ENCODE measurements around the gene NUDT19. TPM values are rescaled to one million over a fixed set of nuclear protein-coding genes. Genes with fewer than 3 reads are reported as not detected.

NUDT19 gene
- total and polyA plus RNA-seq, 10 of the 15 experiments (the other 5 are each of a cell fraction or from before 2014, with no cell fraction given), result 8.5 to 31.0 (median 17.0) TPM

- ChIA-PET RAD21 (ENCODE audit: unreplicated experiment) (no interaction called here), POLR2A (interaction anchor here (0.5 to 0.7 kb wide), 2 partner anchors 427 to 595 kb away, joined by 3 to 7 read pairs; no protein-coding TSS in a partner anchor), CTCF (no interaction called here), SMC1A (ENCODE audit: uncharacterized antibody, unreplicated experiment) (interaction anchor here (0.7 kb wide), 1 partner anchor 56 kb away, joined by 3 read pairs; no protein-coding TSS in a partner anchor)
- DNase-seq (ENCODE audit: low read depth, low spot score), result no peak
- no peak for FAIRE-seq
- no TSS peak for BruUV-seq (replicated peaks)
- no peak overlapping the region for H3K4me2 ChIP-seq (ENCODE audit: control insufficient read depth, insufficient read depth)
- no peak for ATAC-seq
- no peaks in the 10 kb centered on the region; the same call in 1 of the 2 replicates for H4K20me1 ChIP-seq (ENCODE audit: control insufficient read depth, insufficient read depth)
- no peak overlapping the region for H3K4me3 ChIP-seq
- peaks cover 0 to 18% of the 10 kb centered on the region in 2 experiments; a peak in 3 of 4 replicates for H3K36me3 ChIP-seq (ENCODE audit: control insufficient read depth in 2 of 2, insufficient read depth in 2 of 2, low read length in 1 of 2)
- TF ChIP-seq SKIL (IDR thresholded peaks at IDR 0.05; ENCODE audit: low read depth, poor library complexity, severe bottlenecking) (no peak), IKZF1 (conservative IDR thresholded peaks at IDR 0.05) (no peak), NFXL1 (IDR thresholded peaks at IDR 0.05; ENCODE audit: borderline replicate concordance) (no peak), BCL11A (IDR thresholded peaks at IDR 0.05; ENCODE audit: low read depth, low read length) (no peak), CBFB (IDR thresholded peaks at IDR 0.05; ENCODE audit: low read depth) (no peak), HDGF (IDR thresholded peaks at IDR 0.05) (no peak), HSF1 (IDR thresholded peaks at IDR 0.05; ENCODE audit: low read depth, low read length) (no peak), MTA2 (IDR thresholded peaks at IDR 0.05; ENCODE audit: low read depth) (no peak), NR2C2 (IDR thresholded peaks at IDR 0.05; ENCODE audit: borderline replicate concordance, control insufficient read depth, insufficient read length, low read depth) (no peak), CEBPB (IDR thresholded peaks at IDR 0.05; ENCODE audit: borderline replicate concordance in 1 of 2, low read depth in 2 of 2, low read length in 2 of 2) (no peak), HDAC6 (IDR thresholded peaks at IDR 0.05; ENCODE audit: unreplicated experiment) (no peak), NFIC (IDR thresholded peaks at IDR 0.05; ENCODE audit: low read depth, low read length) (no peak), BCLAF1 (IDR thresholded peaks at IDR 0.05) (no peak)
- TF ChIP-seq, protein P1, sequence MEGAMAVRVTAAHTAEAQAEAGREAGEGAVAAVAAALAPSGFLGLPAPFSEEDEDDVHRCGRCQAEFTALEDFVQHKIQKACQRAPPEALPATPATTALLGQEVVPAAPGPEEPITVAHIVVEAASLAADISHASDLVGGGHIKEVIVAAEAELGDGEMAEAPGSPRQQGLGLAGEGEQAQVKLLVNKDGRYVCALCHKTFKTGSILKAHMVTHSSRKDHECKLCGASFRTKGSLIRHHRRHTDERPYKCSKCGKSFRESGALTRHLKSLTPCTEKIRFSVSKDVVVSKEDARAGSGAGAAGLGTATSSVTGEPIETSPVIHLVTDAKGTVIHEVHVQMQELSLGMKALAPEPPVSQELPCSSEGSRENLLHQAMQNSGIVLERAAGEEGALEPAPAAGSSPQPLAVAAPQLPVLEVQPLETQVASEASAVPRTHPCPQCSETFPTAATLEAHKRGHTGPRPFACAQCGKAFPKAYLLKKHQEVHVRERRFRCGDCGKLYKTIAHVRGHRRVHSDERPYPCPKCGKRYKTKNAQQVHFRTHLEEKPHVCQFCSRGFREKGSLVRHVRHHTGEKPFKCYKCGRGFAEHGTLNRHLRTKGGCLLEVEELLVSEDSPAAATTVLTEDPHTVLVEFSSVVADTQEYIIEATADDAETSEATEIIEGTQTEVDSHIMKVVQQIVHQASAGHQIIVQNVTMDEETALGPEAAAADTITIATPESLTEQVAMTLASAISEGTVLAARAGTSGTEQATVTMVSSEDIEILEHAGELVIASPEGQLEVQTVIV (IDR thresholded peaks at IDR 0.05; ENCODE audit: borderline replicate concordance, partially characterized antibody), result no peak
- WGBS (ENCODE audit: insufficient coverage, insufficient replicate concordance, low lambda C conversion rate, missing lambda C conversion rate), result over 99% methylated on average over 6 of the region's 6 CpGs
- no peak overlapping the region for H3K9ac ChIP-seq (ENCODE audit: control insufficient read depth, insufficient read depth, low read length)
- intact Hi-C loops (cut with micrococcal nuclease; ENCODE audit: unreplicated experiment) (no loop called here), in situ Hi-C loops (cut with MboI) (no loop called here)
- no peak overlapping the region for H2AFZ ChIP-seq (ENCODE audit: control insufficient read depth, low read depth, low read length)
- no peaks in the 10 kb centered on the region for H3K27me3 ChIP-seq (replicated peaks in 1 of 2; ENCODE audit: control insufficient read depth in 2 of 2, insufficient read depth in 2 of 2, low read length in 1 of 2)
- no peaks in the 10 kb centered on the region; the same call in 2 of the 3 replicates for H3K9me3 ChIP-seq (replicated peaks; ENCODE audit: control insufficient read depth, insufficient read depth, low read length)
- no peaks in the 10 kb centered on the region for H3K79me2 ChIP-seq (ENCODE audit: control insufficient read depth, insufficient read depth, low read length)
- no peaks in the 10 kb centered on the region for H3K4me1 ChIP-seq (ENCODE audit: control insufficient read depth, insufficient read depth, low read length)
- no peak overlapping the region for H3K27ac ChIP-seq (ENCODE audit: control insufficient read depth, insufficient read depth)
Measured at GRCh38 chr19:32711747-32712146, 20.1 kb downstream of the NUDT19 start.
